NOMO-1 (cell line): ENCODE measurements around the gene CSNK1G1.

Source experiments
- DNase-seq, 2 experiments: peaks; one replicate each; lab custom pipeline; 2025; ENCODE audit not compliant: unreplicated experiment in 2 of 2; lab: John Stamatoyannopoulos, UW

Gene CSNK1G1

DNA sequence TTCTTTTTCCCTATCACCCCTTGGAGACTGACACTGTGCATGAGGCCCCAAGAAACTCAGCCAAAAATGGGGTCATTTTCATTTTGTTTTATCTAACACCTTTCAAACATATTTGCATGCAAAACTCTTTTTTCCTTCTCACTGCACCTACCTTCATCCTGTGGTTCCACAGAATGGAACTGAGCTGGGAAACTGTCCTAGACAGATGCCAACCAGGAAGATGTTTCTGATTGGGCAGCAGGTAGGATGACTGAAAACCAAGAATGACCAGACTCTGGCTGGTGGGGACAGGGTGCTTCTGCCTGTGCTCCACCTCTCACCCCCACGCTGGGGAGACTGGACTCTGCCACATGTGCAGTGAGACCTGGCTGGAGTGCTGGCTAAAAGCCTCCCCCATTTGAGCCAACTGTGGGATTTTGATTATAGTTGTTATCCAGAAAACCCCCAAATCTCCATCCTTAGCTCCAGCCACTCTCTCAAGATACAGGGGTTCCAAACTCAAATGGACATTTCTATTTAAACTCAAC is 198.3 kb downstream of the CSNK1G1 start:
- no peak for DNase-seq

DNA sequence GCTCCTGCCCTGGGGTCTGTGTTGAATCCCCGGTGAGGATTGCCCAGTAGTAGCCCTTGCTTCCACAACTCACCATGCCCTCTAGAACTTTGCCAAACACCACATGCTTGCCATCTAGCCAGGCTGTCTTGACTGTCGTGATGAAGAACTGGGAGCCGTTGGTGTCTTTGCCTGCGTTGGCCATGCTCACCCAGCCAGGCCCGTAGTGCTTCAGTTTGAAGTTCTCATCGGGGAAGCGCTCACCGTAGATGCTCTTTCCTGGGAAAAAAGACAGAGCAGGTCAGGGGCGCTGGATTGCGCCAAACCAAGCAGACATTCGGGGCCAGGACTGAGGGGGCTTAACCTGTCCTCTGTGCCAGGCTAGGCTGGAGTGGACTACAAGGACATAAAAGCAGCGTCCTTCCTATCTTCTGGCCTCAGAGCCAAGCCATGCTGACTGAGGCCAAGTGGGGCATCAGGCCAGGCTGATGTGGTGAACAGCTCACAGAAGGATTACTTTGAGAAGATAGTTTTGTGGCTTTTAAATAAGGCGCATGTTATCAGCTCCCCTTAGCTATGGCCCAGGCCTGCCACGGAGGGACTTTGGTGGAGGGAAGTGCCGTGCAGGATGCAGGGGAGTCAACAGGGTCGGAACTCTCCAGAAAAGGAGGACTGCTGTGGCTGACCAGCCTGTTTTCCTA is 199.2 kb downstream of the CSNK1G1 start:
- no peak for DNase-seq

DNA sequence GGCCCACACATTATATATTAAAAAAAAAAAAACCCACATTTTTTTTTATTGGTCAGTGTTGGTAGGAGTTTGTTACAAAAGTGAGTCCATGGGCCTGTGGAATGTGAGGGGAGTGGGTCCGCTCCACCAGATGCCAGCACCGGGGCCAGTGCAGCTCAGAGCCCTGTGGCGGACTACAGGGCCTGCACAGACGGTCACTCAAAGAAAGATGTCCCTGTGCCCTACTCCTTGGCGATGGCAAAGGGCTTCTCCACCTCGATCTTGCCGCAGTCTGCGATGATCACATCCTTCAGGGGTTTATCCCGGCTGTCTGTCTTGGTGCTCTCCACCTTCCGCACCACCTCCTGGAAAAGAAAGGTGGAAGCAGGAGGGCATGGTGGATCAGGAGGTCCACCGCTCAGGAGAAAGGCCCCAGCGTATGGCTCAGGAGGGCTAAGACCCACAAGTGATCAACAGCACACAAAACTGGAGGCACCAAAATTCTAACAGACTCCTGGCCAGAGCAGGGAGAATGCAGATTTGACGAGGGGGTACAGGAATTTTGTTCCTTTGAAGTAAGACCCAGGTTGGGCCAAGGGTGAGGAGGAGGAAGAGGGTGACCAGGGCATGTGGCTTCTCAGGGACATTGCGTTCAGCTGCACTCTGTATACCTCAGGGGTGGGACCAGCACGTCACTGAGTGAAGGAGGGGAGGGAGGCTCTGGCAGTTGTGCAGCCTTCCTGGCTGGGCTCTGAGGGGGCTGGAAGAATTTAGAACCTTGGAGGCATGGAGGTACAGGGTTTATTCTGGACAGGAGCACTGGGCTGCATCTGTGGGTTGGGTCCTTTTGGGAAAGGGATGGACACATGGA is 199.9 kb downstream of the CSNK1G1 start:
- DNase-seq, result no peak

DNA sequence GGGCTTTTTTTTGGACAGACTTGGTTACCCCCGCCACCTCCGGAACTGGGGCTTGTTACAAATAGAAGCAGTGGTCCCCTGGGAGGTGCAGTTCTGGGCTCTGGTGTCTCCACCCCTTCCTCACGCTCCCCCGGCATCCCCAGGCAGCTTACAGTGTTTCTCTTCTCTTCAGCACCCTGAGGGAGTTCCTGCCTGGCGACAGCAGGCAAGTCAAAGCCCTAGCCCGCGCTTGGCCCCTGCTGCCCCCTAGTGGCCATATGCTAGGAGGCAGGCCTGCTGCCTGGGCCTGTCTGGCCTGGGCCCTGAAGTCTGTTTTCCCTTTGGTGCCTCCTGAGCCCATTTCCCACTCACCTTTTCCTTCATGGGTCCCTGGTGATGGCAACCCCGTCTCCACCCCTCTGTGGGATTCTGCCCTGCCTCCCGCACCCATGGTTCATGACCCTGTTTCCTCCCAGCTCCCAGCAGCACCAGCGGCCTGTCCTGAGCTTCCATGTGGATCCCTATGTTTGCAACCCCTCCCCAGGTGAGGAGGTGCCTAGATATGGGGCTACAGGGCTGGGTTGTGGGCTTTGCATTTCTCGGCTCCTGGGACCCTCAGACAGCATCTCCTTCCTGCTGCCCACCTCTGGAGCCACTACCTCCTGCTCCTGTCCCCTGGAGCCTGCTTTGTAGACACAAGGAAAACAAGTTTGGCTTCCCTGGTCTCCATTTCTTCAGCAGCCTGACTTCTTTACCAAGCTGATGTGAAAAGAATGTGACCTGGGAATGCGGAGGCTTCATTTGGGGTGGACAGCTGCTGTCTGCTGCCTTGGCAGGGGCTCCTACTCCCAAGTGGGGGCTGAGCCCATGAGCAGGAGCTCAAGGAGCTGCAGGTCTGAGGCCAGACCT is 202.2 kb downstream of the CSNK1G1 start:
- DNase-seq, result peak; percentile 82

DNA sequence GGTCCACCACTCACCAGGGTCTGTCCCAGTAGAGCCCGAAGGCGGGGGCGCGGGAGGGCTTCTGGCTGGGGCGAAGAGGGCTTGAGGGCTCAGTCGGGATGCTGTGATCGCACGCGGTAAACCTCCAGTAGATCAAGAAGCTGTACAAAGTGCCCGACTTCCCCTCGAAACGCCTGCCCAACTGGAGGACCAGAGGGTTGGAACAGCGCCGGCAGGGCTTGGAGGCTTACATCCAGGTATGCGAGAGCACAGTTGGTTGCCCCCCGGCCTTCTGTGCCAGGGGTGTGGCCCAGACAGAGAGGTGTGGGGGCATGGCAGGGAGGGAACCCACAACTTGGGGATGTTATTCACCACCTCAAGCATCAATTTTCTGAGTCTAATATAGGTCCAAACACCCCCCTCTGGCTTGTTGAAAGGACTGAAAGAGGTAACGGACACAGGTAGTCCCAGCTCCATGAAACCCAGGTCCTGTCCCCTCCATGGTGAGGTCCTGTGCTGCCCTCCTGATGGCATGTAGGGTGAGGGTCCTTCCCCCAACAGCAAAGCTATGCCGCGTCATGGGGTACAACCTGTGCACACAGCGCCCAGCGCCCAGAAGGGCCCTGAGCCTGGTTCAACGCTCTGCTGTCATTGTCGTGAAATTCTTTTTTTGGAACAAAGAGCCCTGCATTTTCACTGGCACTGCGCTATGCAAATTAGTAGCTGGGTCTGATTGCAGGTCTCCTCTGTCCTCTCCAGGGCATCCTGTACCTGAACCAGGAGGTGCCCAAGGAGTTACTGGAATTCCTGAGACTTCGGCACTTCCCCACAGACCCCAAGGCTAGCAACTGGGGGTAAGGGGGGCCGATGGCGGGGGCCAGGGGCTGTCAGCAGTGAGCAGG is 203.2 kb downstream of the CSNK1G1 start:
- no peak for DNase-seq

DNA sequence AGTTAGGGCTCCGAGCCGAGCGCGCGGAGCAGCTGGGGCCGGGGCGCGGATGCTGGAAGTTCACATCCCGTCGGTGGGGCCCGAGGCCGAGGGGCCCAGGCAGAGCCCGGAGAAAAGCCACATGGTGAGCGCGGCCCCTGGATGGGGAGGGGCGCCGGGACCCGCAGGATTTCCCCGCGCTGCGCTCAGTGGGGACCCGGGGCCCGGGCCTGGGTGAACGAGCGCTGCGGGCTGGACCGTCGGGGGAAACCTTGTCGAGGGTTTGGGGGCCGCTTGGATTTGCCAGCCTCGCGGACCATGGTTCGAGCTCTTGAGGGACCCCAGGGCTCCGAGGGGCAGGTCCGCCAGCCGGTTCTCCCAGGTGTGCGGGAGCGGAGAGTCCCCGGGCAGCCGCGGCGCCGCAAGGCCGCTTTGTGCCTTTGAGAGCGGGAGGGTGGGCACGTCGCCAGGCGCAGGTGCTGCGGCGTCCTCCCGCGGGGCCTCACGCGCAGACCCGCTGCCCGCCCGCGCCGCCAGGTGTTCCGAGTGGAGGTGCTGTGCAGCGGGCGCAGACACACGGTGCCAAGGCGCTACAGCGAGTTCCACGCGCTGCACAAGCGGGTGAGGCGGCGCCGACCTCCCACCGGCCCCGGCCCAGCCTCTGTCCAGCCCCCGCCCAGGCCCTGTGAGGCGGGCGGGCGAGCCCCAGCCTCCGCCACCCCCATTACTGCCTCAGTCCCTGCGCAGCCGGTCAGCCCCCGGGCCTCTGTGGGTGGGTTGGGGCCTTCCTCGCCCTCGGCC is 204.1 kb downstream of the CSNK1G1 start, which contains the start of gene SNX22:
TSS of gene SNX22 (plus strand) at position 5 of the 780 bp plus-strand sequence. CDS start at position 50, 45 bp downstream.
- DNase-seq, result no peak

DNA sequence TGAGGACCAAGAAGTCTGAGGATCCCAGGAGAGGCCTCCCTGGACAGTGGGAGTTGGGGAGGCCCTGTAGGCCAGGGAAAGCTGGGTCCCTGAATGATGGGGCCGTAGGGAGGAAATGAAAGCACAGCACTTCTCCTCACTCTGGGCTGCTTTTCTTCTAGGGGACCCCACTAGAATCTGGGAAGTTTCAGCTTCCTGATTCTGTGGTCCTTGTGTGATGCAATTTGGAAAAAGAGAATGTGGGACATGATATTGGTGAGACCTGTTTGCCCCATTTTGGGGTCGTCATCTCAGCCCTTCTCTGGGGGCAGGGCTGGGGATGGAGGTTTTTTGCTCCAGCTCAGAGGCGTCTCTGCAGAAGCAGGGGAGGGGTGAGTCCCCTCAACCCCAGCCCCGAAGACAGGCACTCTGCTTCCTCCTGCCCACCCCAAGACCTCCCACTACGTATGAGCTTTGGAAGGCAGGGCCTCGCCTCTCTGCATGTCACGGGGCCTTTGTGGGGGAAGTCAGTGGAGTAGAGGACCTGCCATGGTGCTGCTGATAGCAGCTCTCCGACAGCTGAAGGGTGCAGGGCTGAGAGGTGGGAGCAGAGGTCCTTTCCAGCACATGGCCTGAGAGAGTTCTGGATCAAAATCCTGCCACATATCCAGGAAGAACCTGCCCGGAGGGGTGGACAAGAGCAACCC is 205.9 kb downstream of the CSNK1G1 start:
- no peak for DNase-seq

DNA sequence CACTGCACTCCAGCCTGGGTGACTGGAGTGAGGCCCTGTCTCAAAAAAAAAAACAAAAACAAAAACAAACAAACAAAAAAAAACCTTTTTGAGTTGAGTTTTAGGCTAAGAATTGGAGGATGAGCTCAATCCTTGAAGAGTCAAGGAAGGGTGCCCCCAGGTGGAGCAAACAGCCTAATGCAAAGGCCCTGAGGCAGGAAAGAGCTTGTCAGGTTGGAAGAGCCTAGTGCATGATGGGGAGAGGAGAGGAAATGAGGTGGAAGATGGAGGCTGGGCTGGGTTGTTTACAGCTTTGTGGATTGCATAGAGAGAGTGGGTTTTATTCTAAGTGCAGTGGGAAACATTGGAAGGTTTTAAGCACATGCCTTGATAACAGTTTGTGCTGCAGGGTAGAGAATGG is 206.5 kb downstream of the CSNK1G1 start:
- DNase-seq, result peak; percentile 4 to 14

DNA sequence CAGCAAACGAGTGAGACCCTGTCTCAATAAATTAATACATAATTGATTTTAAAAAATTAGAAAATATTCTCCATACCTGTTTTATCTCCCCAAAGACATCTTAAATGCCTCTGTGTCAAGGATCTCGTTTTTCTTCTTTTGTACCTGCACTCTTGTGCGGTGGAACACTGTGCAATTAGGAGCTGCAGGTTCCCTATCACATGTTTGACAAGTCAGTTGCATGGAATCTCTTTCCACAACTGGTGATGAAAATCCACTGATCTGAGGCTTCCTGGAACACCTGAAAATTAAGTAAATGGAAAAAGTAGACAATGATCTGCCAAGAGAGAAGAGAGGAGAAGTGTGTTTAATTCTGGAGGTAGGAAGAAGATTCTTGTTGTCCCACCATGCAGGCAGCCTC is 207.4 kb downstream of the CSNK1G1 start:
- DNase-seq, result no peak

DNA sequence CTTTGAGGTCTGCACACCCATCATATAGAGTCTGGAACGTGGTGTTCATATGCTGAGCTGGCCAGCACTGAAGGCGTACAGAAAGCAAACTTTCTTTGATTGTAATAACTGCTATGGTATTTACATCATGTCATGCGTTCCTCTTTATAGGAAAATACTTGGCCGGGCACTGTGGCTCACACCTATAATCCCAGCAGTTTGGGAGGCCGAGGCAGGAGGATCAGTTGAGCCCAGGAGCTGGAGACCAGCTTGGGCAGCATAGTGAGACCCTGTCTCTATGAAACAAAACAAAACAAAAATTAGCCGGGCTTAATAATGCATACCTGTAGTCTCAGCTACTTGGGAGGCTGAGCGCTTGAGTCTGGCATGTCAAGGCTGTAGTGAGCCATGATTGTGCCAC is 207.8 kb downstream of the CSNK1G1 start:
- DNase-seq, result no peak

DNA sequence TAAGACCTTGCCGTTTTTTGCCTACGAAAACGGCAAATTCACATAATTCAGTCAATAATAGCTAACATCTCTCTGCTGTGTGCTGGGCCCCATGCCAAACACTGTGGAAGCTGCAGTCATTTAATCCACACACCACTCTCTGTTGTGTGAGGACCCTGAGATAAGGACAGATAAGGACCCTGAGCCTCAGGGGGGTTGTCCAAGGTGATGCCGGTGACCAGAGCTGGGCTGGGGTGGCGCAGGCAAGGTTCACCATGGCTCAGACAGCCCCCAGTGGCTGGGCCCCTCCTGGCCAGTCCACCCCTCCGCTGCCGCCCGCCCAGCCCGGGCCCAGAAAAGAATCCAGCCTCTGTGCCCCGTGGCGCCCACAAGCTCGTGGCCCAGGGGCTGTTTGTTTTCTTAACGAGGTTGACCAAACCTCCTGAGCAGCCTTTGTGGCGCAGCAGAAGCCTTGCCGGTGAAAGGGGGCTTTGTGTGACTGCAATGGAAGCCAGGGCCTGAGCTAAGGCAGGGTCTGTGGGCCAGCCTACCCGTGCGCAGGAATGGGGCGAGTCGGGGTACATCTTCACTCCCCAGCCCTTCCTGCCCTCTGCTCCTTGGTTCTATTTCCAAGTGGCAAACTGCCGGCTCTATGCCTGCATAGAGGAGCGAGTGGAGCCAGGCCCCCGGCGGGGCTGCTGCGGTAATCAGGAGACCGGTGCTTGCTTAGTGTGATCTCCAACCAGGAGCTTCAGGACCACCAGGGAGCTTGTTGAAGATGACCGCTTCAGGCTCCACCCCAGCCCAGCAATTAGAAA is 208.9 kb downstream of the CSNK1G1 start:
- no peak for DNase-seq

DNA sequence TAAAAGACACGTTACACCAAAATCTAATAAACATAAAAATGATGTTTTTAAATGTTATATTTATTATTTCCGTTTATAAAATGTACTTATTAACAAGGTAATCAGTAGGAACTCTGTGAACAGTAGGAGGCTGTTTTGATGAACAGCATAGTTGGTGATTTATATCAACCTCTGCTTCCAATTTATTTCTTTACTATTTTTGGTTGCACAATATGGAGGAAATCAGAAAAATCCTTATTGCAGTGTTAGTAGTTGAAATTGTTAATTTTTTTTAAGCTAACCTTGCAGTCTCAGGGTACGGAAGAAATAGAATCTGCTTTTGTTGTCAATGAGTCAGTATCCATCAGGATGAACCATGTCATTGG is 209.5 kb downstream of the CSNK1G1 start:
- DNase-seq, result no peak

DNA sequence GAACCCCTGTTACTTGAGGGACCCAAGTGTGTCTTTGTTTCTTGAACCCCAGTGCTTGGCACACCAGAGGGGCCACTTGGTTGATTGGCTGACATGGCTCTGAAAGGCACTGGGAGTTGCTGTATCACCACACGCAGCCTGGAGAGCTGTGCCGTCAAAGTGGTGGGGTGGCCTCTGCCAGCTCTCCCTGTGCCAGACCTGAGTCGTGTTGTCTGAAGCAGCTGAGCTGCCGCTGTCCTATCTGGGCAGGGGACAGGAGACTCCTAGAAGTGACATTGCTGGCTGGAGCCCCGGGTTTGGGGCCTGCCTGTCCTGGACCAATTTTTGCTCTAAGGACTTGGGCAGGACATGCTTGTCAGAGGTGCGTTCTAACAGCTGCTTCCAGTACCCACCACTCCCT is 209.9 kb downstream of the CSNK1G1 start:
- DNase-seq, result no peak

DNA sequence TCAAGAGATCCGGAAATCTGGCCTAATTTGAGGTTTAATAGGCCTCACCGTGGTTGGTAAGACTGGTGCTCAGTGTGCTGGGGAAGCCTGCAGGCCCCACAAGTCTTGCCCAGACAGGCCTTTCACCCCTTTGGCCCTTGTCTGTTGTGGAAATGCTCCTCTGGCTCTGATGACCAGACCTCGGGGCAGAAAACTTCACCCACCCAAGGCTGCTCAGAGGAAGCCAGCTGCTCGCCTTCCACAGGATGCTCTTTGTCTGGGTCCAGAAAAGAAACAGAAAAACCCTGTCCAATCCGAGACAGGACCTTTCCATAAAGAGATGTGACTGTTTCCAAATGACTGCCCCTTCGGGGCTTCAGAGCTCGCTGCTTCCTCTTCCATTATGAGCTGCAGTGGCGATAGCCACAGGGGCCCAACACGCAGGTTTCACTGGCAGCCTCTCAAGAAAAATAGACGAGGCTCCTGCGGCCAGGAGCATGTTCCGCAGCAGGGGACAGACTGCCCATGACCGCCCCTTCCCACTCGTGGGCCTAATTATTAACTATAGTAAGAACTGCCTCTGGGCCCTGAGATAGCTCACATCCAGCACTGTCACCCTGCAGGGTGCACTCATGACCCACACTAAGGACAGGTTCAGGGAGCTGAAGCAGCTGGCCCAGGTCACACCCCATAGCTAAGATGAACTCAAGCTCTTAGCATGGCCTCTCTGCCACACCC is 211.2 kb downstream of the CSNK1G1 start:
- no peak for DNase-seq

DNA sequence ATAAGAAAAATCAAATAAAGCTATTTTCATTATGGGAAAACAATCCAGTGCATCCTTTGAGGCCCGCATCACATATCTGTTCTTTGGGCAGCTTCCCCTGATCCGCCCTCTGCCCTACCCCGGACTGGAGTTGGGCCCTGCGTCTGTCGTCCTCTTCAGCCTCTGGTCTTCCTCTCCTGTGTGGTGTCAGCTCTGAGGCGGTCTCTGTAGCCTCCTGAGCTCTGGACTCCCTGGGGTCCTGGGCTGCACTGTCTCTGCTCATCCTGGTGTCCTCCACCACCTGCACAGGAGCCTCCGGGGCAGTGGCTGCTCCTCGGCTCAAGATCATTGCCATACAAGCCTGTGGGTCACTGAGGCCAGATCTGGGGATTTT is 211.8 kb downstream of the CSNK1G1 start:
- no peak for DNase-seq

DNA sequence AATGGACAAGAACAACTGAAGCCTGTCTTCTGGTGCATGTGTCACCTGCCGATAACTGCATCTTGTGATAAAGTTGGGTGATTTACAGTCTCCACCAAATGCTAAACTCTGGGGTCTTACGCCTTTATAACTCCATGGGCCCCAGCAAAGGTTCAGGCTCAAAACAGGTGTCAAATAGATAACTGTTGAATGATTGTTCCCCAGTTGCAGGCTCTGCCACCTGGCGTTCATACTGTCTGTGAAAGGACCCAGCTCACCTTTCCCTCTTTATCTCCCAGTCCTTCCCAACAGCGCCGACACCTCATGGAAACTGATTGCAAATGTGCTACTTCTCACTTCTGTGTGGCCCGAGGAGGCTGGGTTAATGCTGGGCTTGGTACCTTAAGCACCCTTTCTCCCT is 212.7 kb downstream of the CSNK1G1 start:
- no peak for DNase-seq

DNA sequence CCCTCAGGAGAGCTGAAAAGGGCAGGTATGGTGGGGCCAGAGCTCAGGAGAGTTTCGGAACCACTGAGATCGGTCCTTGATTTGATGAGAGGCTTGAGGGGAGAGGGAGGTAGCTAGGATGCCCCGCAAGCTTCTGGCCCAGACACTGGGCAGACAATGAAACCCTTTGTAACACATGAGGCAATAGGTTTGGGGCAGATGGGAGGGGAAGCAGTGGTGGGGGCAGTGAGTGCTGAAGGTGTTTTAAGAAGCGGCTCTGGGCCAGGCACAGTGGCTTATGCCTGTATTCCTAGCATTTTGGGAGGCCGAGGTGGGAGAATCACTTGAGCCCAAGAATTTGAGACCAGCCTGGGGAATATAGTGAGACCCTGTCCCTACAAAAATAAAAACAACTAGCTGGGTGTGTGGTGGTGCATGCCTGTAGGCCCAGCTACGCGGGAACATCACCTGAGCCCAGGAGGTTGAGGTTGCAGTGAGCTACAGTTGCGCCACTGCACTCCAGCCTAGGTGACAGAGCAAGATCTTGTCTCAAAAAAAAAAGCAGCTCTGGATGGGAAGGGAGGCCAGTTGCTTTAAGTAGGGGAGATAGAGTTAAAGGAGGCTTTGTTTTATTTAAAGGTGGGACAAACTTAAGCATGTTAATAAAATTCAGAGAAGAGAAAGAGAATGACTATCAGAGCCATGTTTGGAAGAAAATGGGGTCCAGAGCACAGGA is 214.0 kb downstream of the CSNK1G1 start:
- no peak for DNase-seq
